HEK293T (cell line): ENCODE measurements around the gene HLCS.

ENCODE experiments used
- CTCF ChIA-PET: fragments of 350-600 bp; formaldehyde crosslinking; extraction: SDS; loops from one replicate; lab custom pipeline; 2021; ENCODE audit warnings: antibody characterized with exemption, inconsistent platforms; lab: Yijun Ruan, JAX
- POLR2A ChIA-PET: fragments of 350-600 bp; formaldehyde crosslinking; extraction: SDS; loops from one replicate; lab custom pipeline; 2020; ENCODE audit warnings: antibody characterized with exemption, inconsistent platforms; lab: Yijun Ruan, JAX
- DNase-seq: peaks from one replicate; pipeline ENCODE4 v3.0.0; 2012; ENCODE audit warnings: mixed read lengths; ENCODE audit errors: extremely low spot score
- ARNT ChIP-seq: fragments of 450-650 bp; IDR thresholded peaks from 2 replicates; pipeline ENCODE4 v1.6.1; 2017; ENCODE audit warnings: mild to moderate bottlenecking
- BHLHE40 ChIP-seq: fragments of 450-650 bp; IDR thresholded peaks from 2 replicates; pipeline ENCODE4 v1.6.1; 2016; ENCODE audit warnings: mild to moderate bottlenecking, moderate library complexity, borderline replicate concordance
- CTBP1 ChIP-seq: fragments of 450-650 bp; IDR thresholded peaks from 2 replicates; pipeline ENCODE4 v1.6.1; 2016; ENCODE audit warnings: borderline replicate concordance
- ELF4 ChIP-seq: fragments of 450-650 bp; IDR thresholded peaks from 2 replicates; pipeline ENCODE4 v1.6.1; 2017; ENCODE audit warnings: antibody characterized with exemption
- FOXA1 ChIP-seq: fragments of 450-650 bp; IDR thresholded peaks from 2 replicates; pipeline ENCODE4 v1.6.1; 2016; ENCODE audit warnings: mild to moderate bottlenecking
- FOXK2 ChIP-seq: fragments of 450-650 bp; IDR thresholded peaks from 2 replicates; pipeline ENCODE4 v1.6.1; 2016; ENCODE audit warnings: mild to moderate bottlenecking
- FOXM1 ChIP-seq: fragments of 450-650 bp; IDR thresholded peaks from 2 replicates; pipeline ENCODE4 v1.6.1; 2017; ENCODE audit warnings: mild to moderate bottlenecking, borderline replicate concordance
- HDGF ChIP-seq: fragments of 450-650 bp; IDR thresholded peaks from 2 replicates; pipeline ENCODE4 v1.6.1; 2017; ENCODE audit warnings: antibody characterized with exemption, borderline replicate concordance
- L3MBTL2 ChIP-seq: fragments of 450-650 bp; conservative IDR thresholded peaks from 2 replicates; pipeline ENCODE4 v1.6.1; 2016; ENCODE audit warnings: mild to moderate bottlenecking
- LEF1 ChIP-seq: fragments of 450-650 bp; IDR thresholded peaks from 2 replicates; pipeline ENCODE4 v1.6.1; 2017; ENCODE audit warnings: mild to moderate bottlenecking, borderline replicate concordance
- NFRKB ChIP-seq: fragments of 450-650 bp; IDR thresholded peaks from 2 replicates; pipeline ENCODE4 v1.6.1; 2016; ENCODE audit warnings: mild to moderate bottlenecking, moderate library complexity
- PKNOX1 ChIP-seq: fragments of 450-650 bp; IDR thresholded peaks from 2 replicates; pipeline ENCODE4 v1.6.1; 2016
- SP1 ChIP-seq: fragments of 450-650 bp; IDR thresholded peaks from 2 replicates; pipeline ENCODE4 v1.6.1; 2017
- SUZ12 ChIP-seq: fragments of 450-650 bp; IDR thresholded peaks from 2 replicates; pipeline ENCODE4 v1.6.1; 2016; ENCODE audit warnings: mild to moderate bottlenecking
- TARDBP ChIP-seq: fragments of 450-650 bp; IDR thresholded peaks from 2 replicates; pipeline ENCODE4 v1.6.1; 2016
- ZNF384 ChIP-seq: fragments of 450-650 bp; IDR thresholded peaks from 2 replicates; pipeline ENCODE4 v1.6.1; 2016

The HLCS gene

DNA sequence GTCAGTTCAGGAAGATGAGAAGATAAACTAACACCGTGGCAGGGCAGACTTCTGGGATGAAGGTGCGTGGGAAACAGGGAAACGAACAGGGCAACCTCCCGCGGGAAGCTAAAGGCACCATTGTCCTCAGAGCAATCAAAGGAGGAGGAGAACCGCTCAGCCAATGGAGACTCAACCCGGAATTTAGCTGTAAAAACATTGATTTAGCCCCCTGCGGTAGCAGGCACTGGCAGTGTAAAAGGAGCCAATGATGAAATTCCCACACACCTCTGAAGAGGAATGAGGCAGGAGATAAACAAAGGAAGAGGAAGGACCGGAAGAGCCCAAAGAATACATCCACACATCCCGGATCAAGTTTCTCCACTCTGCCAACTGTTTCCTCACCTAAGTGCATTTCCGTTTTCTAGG, 19.5 kb downstream of the HLCS start:
- TF ChIP-seq ARNT (no peak), NFRKB (no peak), LEF1 (no peak), ZNF384 (no peak), SUZ12 (no peak), BHLHE40 (no peak), FOXK2 (no peak), CTBP1 (no peak), HDGF (no peak), ELF4 (no peak), FOXA1 (no peak), FOXM1 (no peak), PKNOX1 (no peak), TARDBP (no peak), L3MBTL2 (no peak), SP1 (no peak)
- no peak for DNase-seq
- POLR2A ChIA-PET, result interaction anchor here (0.9 kb wide), 1 partner anchor 19 kb away, joined by 3 read pairs; no protein-coding TSS in a partner anchor
- CTCF ChIA-PET, result no interaction called here

- POLR2A ChIA-PET, result no interaction called here
- no peak for TF ChIP-seq NFRKB
- no peak for TF ChIP-seq FOXA1
- CTCF ChIA-PET, result interaction anchor here (0.7 kb wide), 1 partner anchor 10 kb away, joined by 3 read pairs; no protein-coding TSS in a partner anchor
- no peak for DNase-seq
Measured at GRCh38 chr21:36945496-36946138, 20.9 kb downstream of the HLCS start.

- ChIA-PET POLR2A (no interaction called here), CTCF (no interaction called here)
- TF ChIP-seq ELF4, result no peak
- TF ChIP-seq TARDBP, result no peak
- TF ChIP-seq SUZ12, result no peak
- no peak for TF ChIP-seq HDGF
- no peak for TF ChIP-seq L3MBTL2
- TF ChIP-seq ZNF384, result no peak
- no peak for TF ChIP-seq PKNOX1
- no peak for TF ChIP-seq ARNT
- no peak for DNase-seq
Measured at GRCh38 chr21:36936361-36937135, 29.9 kb downstream of the HLCS start.

GRCh38 chr21:36934864-36935420, 31.5 kb downstream of the HLCS start:
- CTCF ChIA-PET, result interaction anchor here (0.8 kb wide), 1 partner anchor 81 kb away, joined by 3 read pairs; no protein-coding TSS in a partner anchor
- TF ChIP-seq SP1 (no peak), NFRKB (no peak), FOXM1 (no peak), FOXK2 (no peak), FOXA1 (no peak)
- POLR2A ChIA-PET, result no interaction called here
- DNase-seq, result no peak

DNA sequence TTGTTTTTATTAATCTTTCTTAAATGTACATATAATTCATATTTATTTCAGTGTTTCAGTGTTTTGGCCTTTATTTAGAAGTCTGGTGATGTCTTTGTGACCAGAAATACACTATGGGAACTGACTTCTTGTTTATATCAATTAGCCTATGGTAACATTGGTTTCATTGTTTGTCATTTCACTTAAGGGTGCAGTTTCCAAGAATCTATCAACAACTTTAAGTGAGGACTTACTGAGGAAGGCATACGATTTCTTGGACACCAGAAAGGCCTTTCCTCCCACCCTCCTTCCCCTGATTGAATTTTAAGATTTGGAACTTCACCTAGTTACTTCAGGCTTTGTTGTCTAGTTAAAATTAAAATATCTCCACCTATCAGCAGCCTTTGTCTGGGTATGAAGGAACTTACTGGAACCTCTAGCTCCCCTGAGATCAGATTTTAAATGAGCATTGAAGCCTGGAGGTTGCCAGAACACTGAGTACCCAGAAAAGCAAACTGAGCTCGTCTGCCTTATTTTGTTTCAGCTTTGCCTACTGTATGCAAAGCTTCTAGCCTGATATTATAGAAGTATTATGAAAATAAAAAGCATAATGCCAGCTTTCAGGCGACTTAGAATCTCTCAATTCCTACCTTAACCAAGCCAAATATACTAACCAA, 34.2 kb downstream of the HLCS start:
- CTCF ChIA-PET, result no interaction called here
- DNase-seq, result no peak
- TF ChIP-seq FOXM1 (no peak), FOXA1 (no peak), ZNF384 (no peak), ELF4 (no peak), TARDBP (no peak), ARNT (no peak), CTBP1 (no peak), FOXK2 (no peak), BHLHE40 (no peak), SUZ12 (no peak), PKNOX1 (no peak), SP1 (no peak), L3MBTL2 (no peak), HDGF (no peak)
- POLR2A ChIA-PET, result interaction anchor here (0.5 to 1.1 kb wide), 3 partner anchors 15 to 336 kb away, joined by 3 read pairs; no protein-coding TSS in a partner anchor
